Breast epithelium (tissue), 4 donors: Measurements from ENCODE around the gene DENND1C. TPM values are rescaled to one million over a fixed set of nuclear protein-coding genes. Genes with fewer than 3 reads are reported as not detected.

Source experiments
- DNase-seq, 2 donors: peaks; one replicate each; pipeline ENCODE4 v3.0.0-alpha.2; 2019; ENCODE audit warnings: low spot score in 2 of 2
- H3K27ac ChIP-seq, 2 donors: fragments of 200-600 bp; sonication (generic) in 1 of 2; one replicate each; pipeline ENCODE4 v1.5.1; 2016 to 2019; ENCODE audit warnings: mild to moderate bottlenecking in 1 of 2
- H3K27me3 ChIP-seq, 2 donors: fragments of 200-600 bp; sonication (generic) in 1 of 2; one replicate each; pipeline versions ENCODE4 v1.5.1 to v1.6.0; 2017 to 2019; ENCODE audit warnings: control low read depth in 1 of 2, mild to moderate bottlenecking in 1 of 2
- H3K36me3 ChIP-seq: fragments of 200-600 bp; one replicate; pipeline ENCODE4 v1.5.1; 2019
- H3K4me1 ChIP-seq, 2 donors: fragments of 200-600 bp; sonication (generic); one replicate each; pipeline ENCODE4 v1.5.1; 2016 to 2019; ENCODE audit warnings: control low read depth in 1 of 2
- H3K4me3 ChIP-seq, 3 donors: fragments of 200-600 bp; sonication (generic); 1 replicate in 2 of 3; 2 replicates in 1 of 3; pipeline ENCODE4 v1.5.1; 2016 to 2019; ENCODE audit warnings: mild to moderate bottlenecking in 3 of 3, moderate library complexity in 2 of 3
- H3K9me3 ChIP-seq, 2 donors: fragments of 200-600 bp; sonication (generic) in 1 of 2; one replicate each; pipeline ENCODE4 v1.5.1; 2016 to 2019; ENCODE audit warnings: control low read depth in 1 of 2
- CTCF ChIP-seq, 3 donors: fragments of 450-650 bp; IDR thresholded peaks; one replicate each; pipeline ENCODE4 v1.5.1; 2016 to 2017; ENCODE audit warnings: antibody characterized with exemption in 3 of 3, mild to moderate bottlenecking in 3 of 3, moderate library complexity in 3 of 3
- POLR2A ChIP-seq: fragments of 450-650 bp; IDR thresholded peaks from one replicate; pipeline ENCODE4 v1.6.1; 2016; ENCODE audit warnings: antibody characterized with exemption, mild to moderate bottlenecking, moderate library complexity
- POLR2AphosphoS5 ChIP-seq, 3 donors: sonication (generic); formaldehyde crosslinking; IDR thresholded peaks; one replicate each; pipeline ENCODE4 v1.6.1; 2017; ENCODE audit warnings: antibody characterized with exemption in 3 of 3
- intact Hi-C: fragments of 100-400 bp; cut with DNase I; formaldehyde crosslinking; loops from one replicate; pipeline ENCODE4 v1.15.1; 2023; ENCODE audit warnings: low total_unique reads
- total RNA-seq, 3 donors: library from RNA; depleted of rRNA; stranded (reverse); fragments of >200 nt; gene quantifications; one replicate each; pipeline ENCODE4 v1.1.0, GENCODE V29; 2016

The DENND1C gene
- total RNA-seq, 3 donors from 2014 or later, result 1.3 to 3.2 (median 2.5) TPM

DNA sequence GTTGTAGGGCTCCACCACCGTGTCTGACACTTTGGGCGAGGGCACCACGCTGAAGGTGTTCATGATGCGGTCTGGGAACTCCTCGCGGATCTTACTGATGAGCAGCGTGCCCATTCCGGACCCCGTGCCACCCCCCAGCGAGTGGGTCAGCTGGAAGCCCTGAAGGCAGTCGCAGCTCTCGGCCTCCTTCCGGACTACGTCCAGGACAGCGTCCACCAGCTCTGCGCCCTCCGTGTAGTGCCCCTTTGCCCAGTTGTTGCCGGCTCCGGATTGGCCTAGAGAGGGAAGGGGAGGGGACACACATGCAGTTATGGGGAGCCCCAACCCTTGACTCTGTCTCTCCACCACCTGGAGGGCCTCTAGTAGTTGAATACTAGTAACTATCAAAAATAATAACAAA lies 14.4 kb upstream of the DENND1C start:
- intact Hi-C loops, result no loop called here
- H3K4me3 ChIP-seq, result no peak overlapping the region
- TF ChIP-seq CTCF (IDR thresholded peaks at IDR 0.05), result no peak
- TF ChIP-seq POLR2AphosphoS5 (IDR thresholded peaks at IDR 0.05), result no peak
- no peak for TF ChIP-seq POLR2A
- H3K4me1 ChIP-seq, result no peaks in the 10 kb centered on the region
- H3K27ac ChIP-seq, result no peak overlapping the region
- no peak for DNase-seq
- H3K9me3 ChIP-seq, result peaks cover 0 to 6% of the 10 kb centered on the region in 2 donors
- H3K27me3 ChIP-seq, result peaks cover 0 to 8% of the 10 kb centered on the region in 2 donors
- no peaks in the 10 kb centered on the region for H3K36me3 ChIP-seq

- TF ChIP-seq POLR2AphosphoS5 (IDR thresholded peaks at IDR 0.05), result no peak
- TF ChIP-seq POLR2A, result no peak
- TF ChIP-seq CTCF (IDR thresholded peaks at IDR 0.05), result no peak
- intact Hi-C loops, result no loop called here
- no peaks in the 10 kb centered on the region for H3K36me3 ChIP-seq
These were observed 12.9 kb upstream of the DENND1C start for GRCh38 chr19:6494438-6495036.

GRCh38 chr19:6491802-6492592 lies 10.4 kb upstream of the DENND1C start:
- no peak for DNase-seq
- Histone ChIP-seq H3K27me3 (no peaks in the 10 kb centered on the region), H3K36me3 (no peaks in the 10 kb centered on the region), H3K9me3 (peaks cover 0 to 6% of the 10 kb centered on the region in 2 donors), H3K4me3 (no peak overlapping the region), H3K27ac (no peak overlapping the region), H3K4me1 (no peaks in the 10 kb centered on the region)
- no peak for TF ChIP-seq CTCF (IDR thresholded peaks at IDR 0.05)
- intact Hi-C loops, result no loop called here

More at GRCh38 chr19:6494438-6495036, 12.9 kb upstream of the DENND1C start:
- Histone ChIP-seq H3K4me1 (no peaks in the 10 kb centered on the region), H3K4me3 (no peak overlapping the region), H3K27me3 (no peaks in the 10 kb centered on the region), H3K27ac (no peak overlapping the region), H3K9me3 (peaks cover 0 to 6% of the 10 kb centered on the region in 2 donors)
- DNase-seq, result no peak

DNA sequence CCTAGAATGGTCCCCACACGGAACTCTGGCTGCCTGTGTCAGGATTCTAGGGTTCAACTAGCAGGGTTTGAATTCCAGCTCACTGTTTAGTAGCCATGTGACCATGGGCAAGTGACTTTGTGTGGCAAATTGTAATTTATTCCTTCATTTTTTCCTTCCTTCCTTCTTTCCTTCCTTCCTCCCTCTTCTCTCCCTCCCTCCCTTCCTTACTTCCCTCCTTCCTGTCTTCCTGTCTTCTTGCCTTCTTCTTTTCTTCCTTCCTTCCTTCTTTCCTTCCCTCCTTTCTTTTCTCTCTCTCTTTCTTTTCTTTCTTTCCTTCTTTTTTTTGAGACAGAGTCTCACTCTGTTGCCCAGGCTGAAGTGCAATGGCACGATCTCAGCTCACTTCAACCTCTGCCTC lies 8.5 kb upstream of the DENND1C start:
- no peak overlapping the region for H3K27ac ChIP-seq
- H3K4me1 ChIP-seq, result no peaks in the 10 kb centered on the region
- H3K36me3 ChIP-seq, result no peaks in the 10 kb centered on the region
- peaks cover 0 to 6% of the 10 kb centered on the region in 2 donors for H3K9me3 ChIP-seq
- DNase-seq, result no peak
- peak overlapping the region in 1 of 3 donors; percentile 4 for H3K4me3 ChIP-seq
- H3K27me3 ChIP-seq, result no peaks in the 10 kb centered on the region
- TF ChIP-seq POLR2A (no peak), POLR2AphosphoS5 (IDR thresholded peaks at IDR 0.05) (no peak), CTCF (IDR thresholded peaks at IDR 0.05) (no peak)
- intact Hi-C loops, result no loop called here
